Liver (tissue), 9 donors: ENCODE measurements around the gene EDEM1. TPM values are rescaled to one million over a fixed set of nuclear protein-coding genes. Genes with fewer than 3 reads are reported as not detected.
A peak's percentile ranks its signal among the peaks of the same experiment; 100 is the strongest.

Experiments used
- DNase-seq: peaks from one replicate; pipeline ENCODE4 v3.0.0-alpha.2; 2017; ENCODE audit warnings: low spot score
- H3K27ac ChIP-seq, 2 donors: one replicate each; pipeline ENCODE4 v1.7.0; 2013; ENCODE audit warnings: inconsistent platforms in 2 of 2, low read length in 2 of 2, control low read depth in 1 of 2, low read depth in 1 of 2, mild to moderate bottlenecking in 1 of 2
- H3K27me3 ChIP-seq, 4 donors: one replicate each; pipeline versions ENCODE4 v1.6.1 to v1.7.0; 2013; ENCODE audit warnings: low read length in 3 of 4, inconsistent platforms in 1 of 4, mild to moderate bottlenecking in 1 of 4, moderate library complexity in 1 of 4; ENCODE audit not compliant: control insufficient read depth in 4 of 4, insufficient read depth in 4 of 4
- H3K36me3 ChIP-seq, 4 donors: one replicate each; pipeline versions ENCODE4 v1.6.1 to v1.7.0; 2013; ENCODE audit warnings: low read length in 3 of 4, mild to moderate bottlenecking in 3 of 4, low read depth in 1 of 4, moderate library complexity in 1 of 4; ENCODE audit not compliant: control insufficient read depth in 4 of 4, insufficient read depth in 3 of 4
- H3K4me1 ChIP-seq, 4 donors: one replicate each; pipeline versions ENCODE4 v1.6.1 to v1.7.0; 2013; ENCODE audit warnings: low read length in 3 of 4, mild to moderate bottlenecking in 3 of 4, moderate library complexity in 1 of 4; ENCODE audit not compliant: control insufficient read depth in 4 of 4, insufficient read depth in 4 of 4
- H3K4me3 ChIP-seq, 3 donors: one replicate each; pipeline versions ENCODE4 v1.6.1 to v1.7.0; 2013; ENCODE audit warnings: low read length in 3 of 3, control low read depth in 1 of 3, low read depth in 1 of 3, mild to moderate bottlenecking in 1 of 3
- H3K9ac ChIP-seq, 2 donors: one replicate each; pipeline ENCODE4 v1.7.0; 2013; ENCODE audit warnings: low read length in 2 of 2, mild to moderate bottlenecking in 2 of 2, moderate library complexity in 2 of 2, control low read depth in 1 of 2, low read depth in 1 of 2
- H3K9me3 ChIP-seq, 4 donors: one replicate each; pipeline versions ENCODE4 v1.6.1 to v1.7.0; 2013; ENCODE audit warnings: low read length in 3 of 4; ENCODE audit not compliant: control insufficient read depth in 4 of 4
- FOXA1 ChIP-seq: IDR thresholded peaks from 2 replicates; pipeline ENCODE4 v1.6.1; 2016; ENCODE audit warnings: antibody characterized with exemption
- GABPA ChIP-seq, 2 donors: IDR thresholded peaks in 1 of 2; conservative IDR thresholded peaks in 1 of 2; 2 replicates each; pipeline ENCODE4 v1.6.1; 2016; ENCODE audit warnings: antibody characterized with exemption in 2 of 2, mild to moderate bottlenecking in 1 of 2, moderate library complexity in 1 of 2
- HNF4A ChIP-seq, 2 donors: conservative IDR thresholded peaks; 2 replicates each; pipeline ENCODE4 v1.6.1; 2016; ENCODE audit warnings: antibody characterized with exemption in 2 of 2, mild to moderate bottlenecking in 2 of 2
- HNF4G ChIP-seq: IDR thresholded peaks from 2 replicates; pipeline ENCODE4 v1.6.1; 2016; ENCODE audit warnings: antibody characterized with exemption
- MAX ChIP-seq: IDR thresholded peaks from 2 replicates; pipeline ENCODE4 v1.6.1; 2016; ENCODE audit warnings: antibody characterized with exemption
- NR2F2 ChIP-seq: IDR thresholded peaks from 2 replicates; pipeline ENCODE4 v1.6.1; 2016; ENCODE audit warnings: antibody characterized with exemption
- RAD21 ChIP-seq, 2 donors: IDR thresholded peaks; 2 replicates each; pipeline ENCODE4 v1.6.1; 2016; ENCODE audit warnings: antibody characterized with exemption in 2 of 2, mild to moderate bottlenecking in 2 of 2
- RXRA ChIP-seq, 2 donors: IDR thresholded peaks; 2 replicates each; pipeline ENCODE4 v1.6.1; 2017 to 2018; ENCODE audit warnings: antibody characterized with exemption in 2 of 2, mild to moderate bottlenecking in 1 of 2
- SP1 ChIP-seq: IDR thresholded peaks from 2 replicates; pipeline ENCODE4 v1.6.1; 2018; ENCODE audit warnings: antibody characterized with exemption, mild to moderate bottlenecking
- TAF1 ChIP-seq: conservative IDR thresholded peaks from 2 replicates; pipeline ENCODE4 v1.6.1; 2016; ENCODE audit warnings: antibody characterized with exemption, mild to moderate bottlenecking
- YY1 ChIP-seq: IDR thresholded peaks from 2 replicates; pipeline ENCODE4 v1.6.1; 2016; ENCODE audit warnings: antibody characterized with exemption, mild to moderate bottlenecking
- ZBTB33 ChIP-seq: IDR thresholded peaks from 2 replicates; pipeline ENCODE4 v1.6.1; 2016; ENCODE audit warnings: antibody characterized with exemption
- WGBS: extraction: QIAGEN DNeasy Blood & Tissue Kit; methylation state at CpG from one replicate; pipeline ENCODE4 v1.1.7; 2013; 5-methylcytosine and 5-hydroxymethylcytosine counted together
- polyA plus RNA-seq, 2 donors: library from polyadenylated mRNA; stranded (reverse) in 1 of 2; unstranded in 1 of 2; fragments of 200-250 nt in 1 of 2; fragments of >200 nt in 1 of 2; fragmentation: Nextera tagmentation in 1 of 2; extraction: Ambion mirVana in 1 of 2; gene quantifications; one replicate each; pipeline versions ENCODE4 v1.2.1 to v1.2.3, GENCODE V29; 2013 to 2015
- total RNA-seq, 2 donors: library from RNA; depleted of rRNA; stranded (reverse); fragments of >200 nt; gene quantifications; one replicate each; pipeline ENCODE4 v1.2.3, GENCODE V29; 2014
- TF ChIP-seq, protein P1 (sequence below): fragments of 150-350 bp; IDR thresholded peaks from 2 replicates; pipeline ENCODE4 v1.5.1; 2017; ENCODE audit warnings: improper control_type of control experiment, low read depth, low read length; ENCODE audit not compliant: missing input control
- TF ChIP-seq, protein P2 (sequence below): IDR thresholded peaks from 2 replicates; pipeline ENCODE4 v1.6.1; 2016; ENCODE audit warnings: antibody characterized with exemption, mild to moderate bottlenecking
- donor health status: healthy.
- donor health status: healthy.
- donor health status: healthy.
- donor health status: healthy.
- donor health status: healthy.

Gene EDEM1
- total and polyA plus RNA-seq, 4 donors: 20.4 to 97.5 (median 32.9) TPM

DNA sequence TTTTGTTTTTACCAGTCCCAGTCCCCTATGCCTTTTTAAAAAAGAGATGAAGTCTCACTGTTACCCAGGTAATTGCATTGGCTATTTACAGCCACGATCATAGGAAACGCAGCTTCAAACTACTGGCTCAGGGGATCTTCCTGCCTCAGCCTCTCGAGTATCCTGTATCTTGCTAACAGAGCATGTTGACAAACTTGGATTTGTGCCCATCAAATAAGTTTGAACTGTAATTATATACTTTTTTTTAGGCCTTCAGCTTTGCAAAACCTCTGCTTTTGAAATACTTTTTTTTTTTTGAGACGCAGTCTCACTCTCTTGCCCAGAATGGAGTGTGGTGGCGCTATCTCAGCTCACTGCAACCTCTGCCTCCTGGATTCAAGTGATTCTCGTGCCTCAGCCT is 3.0 kb upstream of the EDEM1 start (continued):
- TF ChIP-seq, protein P1, sequence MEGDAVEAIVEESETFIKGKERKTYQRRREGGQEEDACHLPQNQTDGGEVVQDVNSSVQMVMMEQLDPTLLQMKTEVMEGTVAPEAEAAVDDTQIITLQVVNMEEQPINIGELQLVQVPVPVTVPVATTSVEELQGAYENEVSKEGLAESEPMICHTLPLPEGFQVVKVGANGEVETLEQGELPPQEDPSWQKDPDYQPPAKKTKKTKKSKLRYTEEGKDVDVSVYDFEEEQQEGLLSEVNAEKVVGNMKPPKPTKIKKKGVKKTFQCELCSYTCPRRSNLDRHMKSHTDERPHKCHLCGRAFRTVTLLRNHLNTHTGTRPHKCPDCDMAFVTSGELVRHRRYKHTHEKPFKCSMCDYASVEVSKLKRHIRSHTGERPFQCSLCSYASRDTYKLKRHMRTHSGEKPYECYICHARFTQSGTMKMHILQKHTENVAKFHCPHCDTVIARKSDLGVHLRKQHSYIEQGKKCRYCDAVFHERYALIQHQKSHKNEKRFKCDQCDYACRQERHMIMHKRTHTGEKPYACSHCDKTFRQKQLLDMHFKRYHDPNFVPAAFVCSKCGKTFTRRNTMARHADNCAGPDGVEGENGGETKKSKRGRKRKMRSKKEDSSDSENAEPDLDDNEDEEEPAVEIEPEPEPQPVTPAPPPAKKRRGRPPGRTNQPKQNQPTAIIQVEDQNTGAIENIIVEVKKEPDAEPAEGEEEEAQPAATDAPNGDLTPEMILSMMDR: no peak
- TF ChIP-seq SP1: no peak
- no peak for TF ChIP-seq GABPA (IDR thresholded peaks at IDR 0.05 in 1 of 2, conservative IDR thresholded peaks at IDR 0.05 in 1 of 2)
- TF ChIP-seq, protein P2, sequence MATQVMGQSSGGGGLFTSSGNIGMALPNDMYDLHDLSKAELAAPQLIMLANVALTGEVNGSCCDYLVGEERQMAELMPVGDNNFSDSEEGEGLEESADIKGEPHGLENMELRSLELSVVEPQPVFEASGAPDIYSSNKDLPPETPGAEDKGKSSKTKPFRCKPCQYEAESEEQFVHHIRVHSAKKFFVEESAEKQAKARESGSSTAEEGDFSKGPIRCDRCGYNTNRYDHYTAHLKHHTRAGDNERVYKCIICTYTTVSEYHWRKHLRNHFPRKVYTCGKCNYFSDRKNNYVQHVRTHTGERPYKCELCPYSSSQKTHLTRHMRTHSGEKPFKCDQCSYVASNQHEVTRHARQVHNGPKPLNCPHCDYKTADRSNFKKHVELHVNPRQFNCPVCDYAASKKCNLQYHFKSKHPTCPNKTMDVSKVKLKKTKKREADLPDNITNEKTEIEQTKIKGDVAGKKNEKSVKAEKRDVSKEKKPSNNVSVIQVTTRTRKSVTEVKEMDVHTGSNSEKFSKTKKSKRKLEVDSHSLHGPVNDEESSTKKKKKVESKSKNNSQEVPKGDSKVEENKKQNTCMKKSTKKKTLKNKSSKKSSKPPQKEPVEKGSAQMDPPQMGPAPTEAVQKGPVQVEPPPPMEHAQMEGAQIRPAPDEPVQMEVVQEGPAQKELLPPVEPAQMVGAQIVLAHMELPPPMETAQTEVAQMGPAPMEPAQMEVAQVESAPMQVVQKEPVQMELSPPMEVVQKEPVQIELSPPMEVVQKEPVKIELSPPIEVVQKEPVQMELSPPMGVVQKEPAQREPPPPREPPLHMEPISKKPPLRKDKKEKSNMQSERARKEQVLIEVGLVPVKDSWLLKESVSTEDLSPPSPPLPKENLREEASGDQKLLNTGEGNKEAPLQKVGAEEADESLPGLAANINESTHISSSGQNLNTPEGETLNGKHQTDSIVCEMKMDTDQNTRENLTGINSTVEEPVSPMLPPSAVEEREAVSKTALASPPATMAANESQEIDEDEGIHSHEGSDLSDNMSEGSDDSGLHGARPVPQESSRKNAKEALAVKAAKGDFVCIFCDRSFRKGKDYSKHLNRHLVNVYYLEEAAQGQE: no peak
- no peak for TF ChIP-seq RAD21 (IDR thresholded peaks at IDR 0.05)

DNA sequence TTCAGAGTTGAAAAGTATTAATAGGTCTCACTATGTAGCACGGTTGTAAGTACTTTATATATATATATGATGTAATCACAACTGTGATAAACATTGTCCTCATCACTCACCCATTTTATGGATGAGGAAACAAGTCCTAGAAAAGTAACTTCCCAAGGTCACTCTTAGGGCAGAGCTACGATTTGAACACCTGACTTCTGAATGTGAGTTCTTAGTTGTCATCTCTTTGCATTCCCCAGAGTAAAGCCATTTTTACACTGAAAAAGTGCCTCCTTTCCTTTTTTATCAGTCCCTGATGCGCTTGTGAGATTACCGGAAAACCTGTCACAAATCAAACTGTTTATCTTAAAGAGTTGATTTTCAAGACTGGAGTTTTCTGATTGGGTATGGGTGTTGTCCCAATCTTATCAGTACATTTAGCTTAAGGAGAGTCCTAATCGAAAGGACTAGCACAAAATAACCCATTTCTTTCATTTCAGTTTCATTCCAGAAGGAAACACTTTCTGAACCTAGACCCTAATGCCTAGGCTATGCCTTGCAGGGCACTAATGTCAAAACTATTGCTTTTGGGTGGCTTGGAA is 2.3 kb upstream of the EDEM1 start:
- peak overlapping the region in 1 of 2 donors; percentile 20 for H3K27ac ChIP-seq
- no peak overlapping the region for H3K4me3 ChIP-seq
- no peaks in the 10 kb centered on the region for H3K27me3 ChIP-seq
- peaks cover 3 to 16% (median 7%) of the 10 kb centered on the region in 4 donors for H3K4me1 ChIP-seq
- no peak for TF ChIP-seq RAD21 (IDR thresholded peaks at IDR 0.05)
- TF ChIP-seq YY1: no peak
- no peak for TF ChIP-seq TAF1
- no peak for TF ChIP-seq MAX
- TF ChIP-seq HNF4A (conservative IDR thresholded peaks at IDR 0.05): no peak
- no peak for TF ChIP-seq HNF4G
- TF ChIP-seq SP1: no peak
- TF ChIP-seq NR2F2: no peak
- no peak for TF ChIP-seq ZBTB33
- TF ChIP-seq FOXA1: no peak
- no peak for TF ChIP-seq RXRA (IDR thresholded peaks at IDR 0.05)
- TF ChIP-seq GABPA (IDR thresholded peaks at IDR 0.05 in 1 of 2, conservative IDR thresholded peaks at IDR 0.05 in 1 of 2): no peak
- H3K9ac ChIP-seq: no peak overlapping the region
- H3K36me3 ChIP-seq: peaks cover 0 to 11% (median 2%) of the 10 kb centered on the region in 4 donors
- no peak for DNase-seq
- no peaks in the 10 kb centered on the region for H3K9me3 ChIP-seq
- WGBS: 86% methylated on average over 5 of the region's 5 CpGs
